Measurements from ENCODE around the gene FYN. TPM values are rescaled to one million over a fixed set of nuclear protein-coding genes. Genes with fewer than 3 reads are reported as not detected.

The FYN gene
- total and polyA plus RNA-seq, 4 donors = 11.2 to 28.3 (median 19.7) TPM

GRCh38 chr6:111899531-111899930, 26.3 kb upstream of the FYN start (continued):
- TF ChIP-seq TAF1 (conservative IDR thresholded peaks at IDR 0.05) = no peak
- no peak for TF ChIP-seq ATF3 (IDR thresholded peaks at IDR 0.05)

- H3K4me1 ChIP-seq (ENCODE audit: control insufficient read depth in 4 of 4, insufficient read depth in 4 of 4, low read length in 3 of 4) = no peaks in the 10 kb centered on the region
- H3K27ac ChIP-seq (ENCODE audit: low read depth in 1 of 2, low read length in 2 of 2) = no peak overlapping the region
- 67% methylated on average over 4 of the region's 4 CpGs for WGBS
- DNase-seq (ENCODE audit: low spot score) = no peak
- no peaks in the 10 kb centered on the region for H3K9me3 ChIP-seq (ENCODE audit: control insufficient read depth in 4 of 4, low read length in 3 of 4)
- no peaks in the 10 kb centered on the region for H3K36me3 ChIP-seq (ENCODE audit: control insufficient read depth in 4 of 4, insufficient read depth in 3 of 4, low read depth in 1 of 4, low read length in 3 of 4)
- TF ChIP-seq CTCF (IDR thresholded peaks at IDR 0.05; ENCODE audit: low read depth, low read length, missing input control) = no peak
- H3K27me3 ChIP-seq (ENCODE audit: control insufficient read depth in 4 of 4, insufficient read depth in 4 of 4, low read length in 3 of 4) = no peaks in the 10 kb centered on the region
- no peak overlapping the region for H3K9ac ChIP-seq (ENCODE audit: low read depth in 1 of 2, low read length in 2 of 2)
- no peak overlapping the region for H3K4me3 ChIP-seq (ENCODE audit: low read depth in 1 of 3, low read length in 3 of 3)
Measured at GRCh38 chr6:111898452-111898851, 25.2 kb upstream of the FYN start.

- H3K4me1 ChIP-seq (ENCODE audit: control insufficient read depth in 4 of 4, insufficient read depth in 4 of 4, low read length in 3 of 4) = no peaks in the 10 kb centered on the region
- no peaks in the 10 kb centered on the region for H3K36me3 ChIP-seq (ENCODE audit: control insufficient read depth in 4 of 4, insufficient read depth in 3 of 4, low read depth in 1 of 4, low read length in 3 of 4)
- no peak overlapping the region for H3K27ac ChIP-seq (ENCODE audit: low read depth in 1 of 2, low read length in 2 of 2)
- DNase-seq (ENCODE audit: low spot score) = no peak
- no peaks in the 10 kb centered on the region for H3K9me3 ChIP-seq (ENCODE audit: control insufficient read depth in 4 of 4, low read length in 3 of 4)
- H3K27me3 ChIP-seq (ENCODE audit: control insufficient read depth in 4 of 4, insufficient read depth in 4 of 4, low read length in 3 of 4) = no peaks in the 10 kb centered on the region
- H3K4me3 ChIP-seq (ENCODE audit: low read depth in 1 of 3, low read length in 3 of 3) = no peak overlapping the region
- H3K9ac ChIP-seq (ENCODE audit: low read depth in 1 of 2, low read length in 2 of 2) = no peak overlapping the region
- TF ChIP-seq YY1 (IDR thresholded peaks at IDR 0.05) (no peak), FOXA2 (IDR thresholded peaks at IDR 0.05) (no peak), TAF1 (conservative IDR thresholded peaks at IDR 0.05) (no peak), JUND (IDR thresholded peaks at IDR 0.05) (no peak)
- WGBS = 88% methylated on average over 1 of the region's 1 CpG
Measured at GRCh38 chr6:111894951-111895350, 21.7 kb upstream of the FYN start.

- Histone ChIP-seq H3K27me3 (ENCODE audit: control insufficient read depth in 4 of 4, insufficient read depth in 4 of 4, low read length in 3 of 4) (no peaks in the 10 kb centered on the region), H3K27ac (ENCODE audit: low read depth in 1 of 2, low read length in 2 of 2) (no peak overlapping the region), H3K36me3 (ENCODE audit: control insufficient read depth in 4 of 4, insufficient read depth in 3 of 4, low read depth in 1 of 4, low read length in 3 of 4) (no peaks in the 10 kb centered on the region), H3K9ac (ENCODE audit: low read depth in 1 of 2, low read length in 2 of 2) (no peak overlapping the region), H3K4me1 (ENCODE audit: control insufficient read depth in 4 of 4, insufficient read depth in 4 of 4, low read length in 3 of 4) (no peaks in the 10 kb centered on the region), H3K4me3 (ENCODE audit: low read depth in 1 of 3, low read length in 3 of 3) (no peak overlapping the region), H3K9me3 (ENCODE audit: control insufficient read depth in 4 of 4, low read length in 3 of 4) (no peaks in the 10 kb centered on the region)
- no peak for DNase-seq (ENCODE audit: low spot score)
- WGBS = 92% methylated on average over 2 of the region's 2 CpGs
- TF ChIP-seq CTCF (IDR thresholded peaks at IDR 0.05; ENCODE audit: low read depth, low read length, missing input control) = no peak
- no peak for TF ChIP-seq FOXA1 (IDR thresholded peaks at IDR 0.05)
- no peak for TF ChIP-seq FOXA2 (IDR thresholded peaks at IDR 0.05)
- no peak for TF ChIP-seq GABPA (IDR thresholded peaks at IDR 0.05 in 1 of 2, conservative IDR thresholded peaks at IDR 0.05 in 1 of 2)
- TF ChIP-seq SP1 (IDR thresholded peaks at IDR 0.05) = no peak
- no peak for TF ChIP-seq ATF3 (IDR thresholded peaks at IDR 0.05)
- TF ChIP-seq ZBTB33 (IDR thresholded peaks at IDR 0.05) = no peak
- TF ChIP-seq EGR1 (IDR thresholded peaks at IDR 0.05; ENCODE audit: low read depth in 2 of 2) = no peak
- no peak for TF ChIP-seq RAD21 (IDR thresholded peaks at IDR 0.05)
- TF ChIP-seq REST (IDR thresholded peaks at IDR 0.05) = no peak
- no peak for TF ChIP-seq YY1 (IDR thresholded peaks at IDR 0.05)
- TF ChIP-seq RXRA (IDR thresholded peaks at IDR 0.05) = no peak
Measured at GRCh38 chr6:111894272-111894671, 21.0 kb upstream of the FYN start.
